ENCODE results near the gene UGT1A7.

Gene UGT1A7

GRCh38 chr2:233819884-233820773, 138.4 kb downstream of the UGT1A7 start:
- DNase-seq: no peak

DNA sequence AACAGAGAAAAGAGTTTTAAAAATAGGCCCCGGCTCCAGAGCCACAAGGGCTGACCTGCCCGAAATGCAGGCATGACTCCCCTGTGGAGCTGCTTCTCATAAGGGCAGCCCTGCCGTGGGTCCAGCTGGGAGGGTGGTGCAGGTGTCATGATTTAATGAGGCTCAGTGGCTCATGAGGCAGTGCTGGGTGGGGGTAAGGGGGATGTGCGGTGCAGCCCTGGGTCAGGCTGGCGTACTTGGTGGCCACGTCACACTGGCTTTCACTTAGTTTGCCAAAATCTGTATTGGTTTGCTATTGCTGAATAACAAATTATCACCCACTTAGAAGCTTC, 139.0 kb downstream of the UGT1A7 start:
- DNase-seq: no peak

GRCh38 chr2:233821196-233821595, 139.5 kb downstream of the UGT1A7 start:
- DNase-seq: no peak

GRCh38 chr2:233821709-233822100, 140.0 kb downstream of the UGT1A7 start:
- DNase-seq: no peak

DNA sequence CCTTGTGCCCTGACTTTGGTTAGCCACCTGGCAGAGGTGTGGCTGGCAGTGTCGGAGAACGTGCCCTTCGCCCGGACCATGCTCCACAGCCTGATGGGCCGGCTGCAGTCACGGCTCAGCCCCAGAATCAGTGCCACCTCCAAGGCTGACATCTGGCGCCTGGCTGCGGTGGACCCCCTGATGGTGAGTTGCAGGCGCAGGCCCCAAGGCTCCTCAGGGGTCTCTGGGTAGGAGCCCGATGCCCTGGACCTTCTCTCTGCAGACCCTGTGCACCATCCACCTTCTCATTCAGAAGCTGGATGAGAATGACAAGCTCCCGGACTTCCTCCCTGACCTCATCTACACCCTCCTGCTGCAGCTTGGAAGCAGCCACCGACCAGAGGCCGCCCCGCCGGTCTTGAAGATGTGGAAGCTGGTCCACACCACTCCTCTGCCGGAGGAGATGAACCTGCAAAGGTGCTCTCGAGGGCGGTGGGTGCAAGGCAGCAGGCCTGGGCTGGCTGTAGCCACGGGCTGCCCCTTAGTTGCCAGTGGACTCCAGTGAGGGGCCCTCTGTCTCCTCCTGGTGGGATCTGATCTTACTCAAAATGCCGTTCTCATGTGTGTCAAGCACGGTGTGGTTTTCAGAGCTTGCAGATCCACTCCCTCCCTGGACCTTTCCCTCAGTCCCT, 140.5 kb downstream of the UGT1A7 start:
- DNase-seq: no peak

Measured in stimulated activated CD4-positive, alpha-beta T cell treated with anti-CD3 and anti-CD28 coated beads, Interleukin-2, amount 100 ng/mL, for 48 hours (primary cell).